ENCODE data around the gene DOK3.

Gene DOK3

DNA sequence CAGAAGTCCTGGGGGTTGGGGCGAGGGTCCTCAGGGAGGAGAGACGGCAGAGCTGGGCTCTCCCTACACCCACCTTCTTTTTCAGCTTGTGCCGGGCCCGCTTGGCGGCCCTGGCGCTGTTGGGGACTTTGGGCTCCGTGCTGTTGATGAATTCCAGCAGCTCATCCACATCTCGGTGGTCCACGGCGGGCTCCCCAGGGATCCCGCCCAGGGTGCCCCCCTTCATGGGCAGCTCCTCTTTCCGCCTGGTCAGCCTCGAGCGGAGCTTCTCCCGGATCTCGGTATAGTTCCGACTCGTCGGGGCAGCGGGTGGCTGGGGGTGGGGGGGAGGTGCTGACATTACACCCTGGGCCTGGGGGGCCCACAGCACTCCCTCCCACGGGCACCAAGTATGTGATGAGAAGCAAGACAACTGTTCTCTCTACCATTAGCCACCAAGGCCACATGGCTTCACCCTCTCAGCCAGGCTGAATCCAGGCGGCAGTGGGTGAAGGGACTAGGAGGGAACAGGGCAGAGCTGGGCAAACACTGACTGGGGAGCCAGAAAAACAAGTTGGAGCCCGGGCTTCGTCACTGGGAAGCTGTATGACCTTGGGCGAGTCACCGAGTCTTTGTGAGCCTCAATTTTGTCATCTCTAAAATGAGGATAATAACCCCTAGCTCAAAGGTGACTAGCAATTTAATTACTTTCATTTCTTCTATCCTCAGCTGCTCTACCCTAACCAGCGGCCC, 21.7 kb upstream of the DOK3 start:
- POLR2A ChIA-PET = interaction anchor here (0.6 kb wide), 1 partner anchor 1805 kb away, joined by 3 read pairs; no protein-coding TSS in a partner anchor

DNA sequence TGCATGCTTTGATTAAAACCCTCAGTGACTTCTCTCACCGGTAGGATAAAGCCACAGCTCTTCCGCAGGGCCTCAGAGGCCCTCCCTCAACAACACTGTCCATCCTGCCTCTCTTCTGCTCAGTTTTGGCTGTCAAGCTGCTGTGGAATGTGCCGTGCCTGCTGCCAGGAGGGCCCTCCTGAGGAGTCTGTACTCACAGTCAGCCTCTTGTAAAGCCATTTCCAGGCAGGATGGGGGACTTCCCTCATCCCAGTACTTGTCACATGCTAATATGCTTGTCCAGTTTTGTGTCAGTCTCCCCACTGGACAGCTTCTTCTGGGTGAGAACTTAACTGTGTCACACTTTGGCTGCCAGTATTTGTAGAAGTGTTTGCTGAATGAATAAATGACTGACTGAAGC, 21.0 kb upstream of the DOK3 start:
- no peak for DNase-seq (ENCODE audit: low read depth, low spot score)

More for the DNA sequence above, 21.7 kb upstream of the DOK3 start:
- TF ChIP-seq, protein P1, sequence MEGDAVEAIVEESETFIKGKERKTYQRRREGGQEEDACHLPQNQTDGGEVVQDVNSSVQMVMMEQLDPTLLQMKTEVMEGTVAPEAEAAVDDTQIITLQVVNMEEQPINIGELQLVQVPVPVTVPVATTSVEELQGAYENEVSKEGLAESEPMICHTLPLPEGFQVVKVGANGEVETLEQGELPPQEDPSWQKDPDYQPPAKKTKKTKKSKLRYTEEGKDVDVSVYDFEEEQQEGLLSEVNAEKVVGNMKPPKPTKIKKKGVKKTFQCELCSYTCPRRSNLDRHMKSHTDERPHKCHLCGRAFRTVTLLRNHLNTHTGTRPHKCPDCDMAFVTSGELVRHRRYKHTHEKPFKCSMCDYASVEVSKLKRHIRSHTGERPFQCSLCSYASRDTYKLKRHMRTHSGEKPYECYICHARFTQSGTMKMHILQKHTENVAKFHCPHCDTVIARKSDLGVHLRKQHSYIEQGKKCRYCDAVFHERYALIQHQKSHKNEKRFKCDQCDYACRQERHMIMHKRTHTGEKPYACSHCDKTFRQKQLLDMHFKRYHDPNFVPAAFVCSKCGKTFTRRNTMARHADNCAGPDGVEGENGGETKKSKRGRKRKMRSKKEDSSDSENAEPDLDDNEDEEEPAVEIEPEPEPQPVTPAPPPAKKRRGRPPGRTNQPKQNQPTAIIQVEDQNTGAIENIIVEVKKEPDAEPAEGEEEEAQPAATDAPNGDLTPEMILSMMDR (IDR thresholded peaks at IDR 0.05; ENCODE audit: insufficient read depth, low read length, missing control alignments) = no peak
- DNase-seq (ENCODE audit: low read depth, low spot score) = no peak
- CTCF ChIA-PET = interaction anchor here (0.9 to 3.0 kb wide), 5 partner anchors 8 to 30 kb away, joined by 3 to 13 read pairs (median 3); no protein-coding TSS in a partner anchor
- H3K4me3 ChIP-seq (ENCODE audit: low read depth, low read length) = no peak overlapping the region

DNA sequence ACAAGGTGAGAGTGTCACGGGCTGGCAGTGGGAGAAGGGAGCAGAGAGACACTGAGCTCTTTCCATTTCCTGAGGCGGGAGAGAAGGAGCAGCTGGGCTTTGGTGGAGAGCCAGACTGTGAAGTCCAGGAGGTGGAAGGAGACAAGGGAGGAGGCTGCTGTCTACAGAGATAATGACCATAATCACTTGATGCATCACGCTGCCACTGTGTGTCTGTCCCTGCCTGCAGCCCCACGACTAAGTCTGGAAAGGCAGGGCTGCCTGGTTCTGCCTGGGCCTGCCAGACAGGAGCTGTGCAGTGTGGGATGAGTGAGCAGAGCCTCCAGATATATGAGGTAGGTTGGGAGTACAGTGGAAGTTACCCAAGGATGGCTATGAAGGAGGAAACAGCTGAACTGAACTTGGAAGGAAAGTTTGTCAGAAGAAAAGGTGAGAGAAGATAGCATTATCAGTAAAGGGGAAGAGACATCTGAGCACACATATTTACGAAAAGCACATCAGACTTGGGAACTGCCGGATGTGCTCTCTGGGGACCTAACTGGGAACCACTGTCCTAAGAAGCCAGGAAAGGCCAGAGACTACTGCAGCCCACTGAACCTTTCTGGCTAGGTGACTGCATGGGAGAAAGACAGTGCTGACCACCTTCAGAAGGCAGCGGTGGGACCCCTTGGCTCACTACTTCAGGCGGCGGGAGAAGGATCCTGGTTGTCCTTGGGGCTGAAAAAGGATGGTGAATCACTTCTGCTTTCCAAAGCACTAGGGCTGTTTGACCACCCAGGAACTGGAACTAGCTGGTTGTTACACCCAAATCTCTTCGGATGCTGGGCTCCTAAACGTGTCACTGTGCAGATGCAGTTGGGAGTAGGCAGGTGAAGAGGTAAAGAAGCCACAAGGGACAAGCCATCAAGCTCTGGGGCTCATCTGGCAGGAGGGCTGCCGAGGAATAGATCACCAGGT, 19.9 kb upstream of the DOK3 start:
- TF ChIP-seq, protein P1 (IDR thresholded peaks at IDR 0.05; ENCODE audit: insufficient read depth, low read length, missing control alignments) = no peak
- ChIA-PET CTCF (interaction anchor here (0.7 to 3.0 kb wide), 4 partner anchors 9 to 28 kb away, joined by 3 to 13 read pairs (median 4); no protein-coding TSS in a partner anchor), POLR2A (no interaction called here)
- H3K4me3 ChIP-seq (ENCODE audit: low read depth, low read length) = no peak overlapping the region
- DNase-seq (ENCODE audit: low read depth, low spot score) = no peak

More for the DNA sequence above, 21.0 kb upstream of the DOK3 start:
- TF ChIP-seq, protein P1 (IDR thresholded peaks at IDR 0.05; ENCODE audit: insufficient read depth, low read length, missing control alignments) = no peak
- POLR2A ChIA-PET = no interaction called here
- CTCF ChIA-PET = interaction anchor here (0.7 to 3.0 kb wide), 4 partner anchors 8 to 29 kb away, joined by 3 to 13 read pairs (median 4); no protein-coding TSS in a partner anchor
- no peak overlapping the region for H3K4me3 ChIP-seq (ENCODE audit: low read depth, low read length)

DNA sequence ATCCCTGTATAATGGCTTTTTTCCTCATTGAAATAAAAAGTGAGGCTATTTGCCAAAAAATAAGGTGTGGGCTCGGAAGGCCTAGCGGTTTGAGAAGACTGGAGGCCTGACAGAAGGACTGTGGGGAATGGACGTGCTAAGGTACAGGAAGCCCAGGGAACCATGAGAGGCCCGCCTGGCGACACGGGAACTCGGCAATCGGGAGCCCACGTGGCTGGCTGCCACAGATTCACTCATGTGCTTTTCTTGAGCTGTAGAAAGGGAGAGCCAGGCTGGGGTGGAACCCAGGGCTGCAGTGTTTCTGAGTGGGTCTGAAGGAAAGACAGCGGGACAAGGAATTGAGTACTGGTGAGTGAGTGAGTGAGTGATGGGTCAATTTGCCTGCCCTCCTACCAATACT, 19.0 kb upstream of the DOK3 start:
- no peak overlapping the region for H3K4me3 ChIP-seq (ENCODE audit: low read depth, low read length)
- ChIA-PET POLR2A (no interaction called here), CTCF (interaction anchor here (0.9 to 2.1 kb wide), 3 partner anchors 8 to 10 kb away, joined by 3 to 7 read pairs (median 3); no protein-coding TSS in a partner anchor)
- no peak for DNase-seq (ENCODE audit: low read depth, low spot score)
- TF ChIP-seq, protein P1 (IDR thresholded peaks at IDR 0.05; ENCODE audit: insufficient read depth, low read length, missing control alignments) = no peak

DNA sequence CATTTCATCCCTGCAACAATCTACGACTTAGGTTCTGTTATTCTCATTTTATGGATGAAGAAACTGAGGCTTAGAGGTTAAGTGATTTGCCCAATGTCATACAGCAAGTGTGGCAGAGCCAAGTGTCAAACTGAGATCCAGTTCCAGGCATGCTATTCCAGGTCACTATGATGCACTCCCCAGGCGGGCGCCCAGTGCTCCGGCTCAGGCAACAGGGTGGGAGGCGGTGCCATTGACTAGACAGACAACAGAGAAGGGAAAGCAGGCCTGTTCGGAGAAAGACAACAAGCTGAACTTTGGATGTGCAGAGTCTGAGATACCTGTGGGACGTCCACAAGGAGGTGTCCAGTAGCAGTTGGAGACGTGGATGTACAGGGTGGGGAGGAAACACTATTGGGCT, 18.0 kb upstream of the DOK3 start:
- no peak for DNase-seq (ENCODE audit: low read depth, low spot score)
- POLR2A ChIA-PET = no interaction called here
- TF ChIP-seq, protein P1 (IDR thresholded peaks at IDR 0.05; ENCODE audit: insufficient read depth, low read length, missing control alignments) = no peak
- H3K4me3 ChIP-seq (ENCODE audit: low read depth, low read length) = no peak overlapping the region
- CTCF ChIA-PET = interaction anchor here (1.0 to 2.1 kb wide), 3 partner anchors 11 to 27 kb away, joined by 3 to 7 read pairs (median 4); no protein-coding TSS in a partner anchor

All from AG04449 (cell line).